Muscle layer of duodenum (tissue), 2 donors: Measurements from ENCODE around the gene CDC42BPA.

Experiments used
- H3K27ac ChIP-seq: one replicate; pipeline ENCODE4 v1.7.0; 2013; ENCODE audit warnings: mild to moderate bottlenecking, low read length
- H3K27me3 ChIP-seq: one replicate; pipeline ENCODE4 v1.7.0; 2013; ENCODE audit warnings: low read depth, mild to moderate bottlenecking, control low read depth, low read length
- H3K36me3 ChIP-seq, 2 donors: one replicate each; pipeline ENCODE4 v1.7.0; 2013; ENCODE audit warnings: low read length in 2 of 2, control low read depth in 1 of 2, mild to moderate bottlenecking in 1 of 2; ENCODE audit not compliant: insufficient read depth in 2 of 2, control insufficient read depth in 1 of 2
- H3K4me1 ChIP-seq, 2 donors: one replicate each; pipeline ENCODE4 v1.7.0; 2013; ENCODE audit warnings: low read length in 2 of 2, mild to moderate bottlenecking in 2 of 2, control low read depth in 1 of 2, moderate library complexity in 1 of 2; ENCODE audit not compliant: insufficient read depth in 2 of 2, control insufficient read depth in 1 of 2
- H3K4me3 ChIP-seq, 2 donors: one replicate each; pipeline ENCODE4 v1.7.0; 2013; ENCODE audit warnings: low read length in 2 of 2, low read depth in 1 of 2, mild to moderate bottlenecking in 1 of 2
- H3K9me3 ChIP-seq, 2 donors: one replicate each; pipeline ENCODE4 v1.7.0; 2013; ENCODE audit warnings: low read length in 2 of 2, control low read depth in 1 of 2, mild to moderate bottlenecking in 1 of 2; ENCODE audit not compliant: control insufficient read depth in 1 of 2
- donor health status: healthy.

Gene CDC42BPA

DNA sequence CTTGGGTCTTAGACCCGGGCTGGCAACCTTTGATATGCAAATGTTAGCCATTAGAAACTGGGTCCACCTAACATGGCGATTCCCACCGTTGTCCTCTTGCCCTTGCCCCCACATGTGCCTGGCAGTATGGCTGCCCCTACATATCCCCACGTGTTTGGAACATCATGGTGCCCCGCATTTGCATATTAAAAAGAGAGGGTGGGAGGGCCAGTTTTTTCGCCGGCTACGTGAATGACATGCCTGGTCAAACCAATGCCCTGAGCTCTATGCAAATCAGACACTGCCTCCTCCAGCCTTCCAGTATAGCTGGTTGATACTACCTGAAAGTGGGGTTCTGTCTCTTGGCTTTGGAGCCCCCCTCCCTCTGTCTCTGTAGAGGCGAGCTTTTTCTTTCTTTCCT lies 133.0 kb downstream of the CDC42BPA start:
- Histone ChIP-seq H3K27me3 (no peaks in the 10 kb centered on the region), H3K9me3 (no peaks in the 10 kb centered on the region), H3K4me3 (no peak overlapping the region), H3K27ac (no peak overlapping the region), H3K4me1 (no peaks in the 10 kb centered on the region), H3K36me3 (peaks cover 0 to 7% of the 10 kb centered on the region in 2 donors)

DNA sequence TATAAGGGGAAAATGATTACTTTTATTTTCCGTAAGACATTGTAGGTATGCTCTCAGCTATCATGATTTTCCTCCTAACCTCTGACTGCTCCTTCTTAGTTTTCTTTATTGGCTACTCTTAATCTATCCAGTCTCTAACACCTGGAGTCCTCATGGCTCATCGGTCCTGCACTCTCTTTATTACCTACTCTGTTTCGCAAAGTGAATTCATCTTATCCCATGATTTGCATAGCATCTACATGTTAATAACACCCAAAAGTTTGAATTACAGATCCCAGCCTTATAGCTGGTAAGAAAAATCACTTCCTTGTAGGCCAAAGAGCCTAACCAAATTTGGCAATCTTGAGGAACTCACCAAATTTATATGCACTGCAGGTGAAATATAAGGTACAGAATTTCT lies 136.3 kb downstream of the CDC42BPA start:
- H3K36me3 ChIP-seq = peaks cover 0 to 7% of the 10 kb centered on the region in 2 donors
- no peaks in the 10 kb centered on the region for H3K4me1 ChIP-seq
- no peak overlapping the region for H3K27ac ChIP-seq
- no peaks in the 10 kb centered on the region for H3K27me3 ChIP-seq
- no peak overlapping the region for H3K4me3 ChIP-seq
- H3K9me3 ChIP-seq = no peaks in the 10 kb centered on the region

DNA sequence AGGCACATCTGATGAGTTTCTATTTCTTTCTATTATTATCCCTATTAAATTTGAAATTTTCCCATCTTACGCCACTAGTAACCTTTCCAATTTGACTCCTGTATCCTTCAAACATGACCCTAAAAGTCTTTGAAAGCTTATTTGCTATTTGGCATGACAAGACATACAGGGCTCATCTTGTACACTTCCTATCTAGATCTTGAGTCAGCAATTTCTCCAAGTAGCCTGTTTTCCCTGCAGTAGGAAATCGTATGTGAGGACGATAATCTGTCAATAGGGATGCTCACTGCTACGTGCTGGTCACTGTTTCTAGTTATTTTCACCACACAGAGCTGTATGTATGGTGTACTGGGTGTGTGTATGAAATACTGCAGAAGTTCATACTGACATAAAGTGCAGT lies 142.7 kb downstream of the CDC42BPA start:
- no peaks in the 10 kb centered on the region for H3K36me3 ChIP-seq

DNA sequence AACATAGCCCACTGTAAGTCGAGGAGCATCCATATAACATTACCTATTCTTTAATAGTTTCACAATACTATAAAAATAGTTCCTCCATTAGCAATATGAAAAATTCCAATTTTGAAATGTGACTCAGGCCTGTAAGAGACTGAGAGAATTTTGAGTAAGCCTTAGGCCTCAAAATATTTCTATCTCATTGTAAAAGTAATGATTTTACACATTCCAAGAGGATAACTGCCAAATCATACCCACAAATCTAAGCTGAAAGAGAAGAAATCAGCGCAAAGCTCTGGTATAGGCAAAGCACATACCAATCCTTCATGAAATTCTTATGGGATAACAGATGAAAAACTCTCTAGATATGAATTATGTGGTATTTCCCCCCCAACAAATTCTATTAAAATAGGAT lies 144.1 kb downstream of the CDC42BPA start:
- H3K27me3 ChIP-seq = no peaks in the 10 kb centered on the region
- H3K9me3 ChIP-seq = no peaks in the 10 kb centered on the region
- no peak overlapping the region for H3K4me3 ChIP-seq

More for the DNA sequence above, 142.7 kb downstream of the CDC42BPA start:
- H3K27me3 ChIP-seq = no peaks in the 10 kb centered on the region
- H3K9me3 ChIP-seq = no peaks in the 10 kb centered on the region
- no peak overlapping the region for H3K27ac ChIP-seq
- H3K4me1 ChIP-seq = no peaks in the 10 kb centered on the region
- no peak overlapping the region for H3K4me3 ChIP-seq

DNA sequence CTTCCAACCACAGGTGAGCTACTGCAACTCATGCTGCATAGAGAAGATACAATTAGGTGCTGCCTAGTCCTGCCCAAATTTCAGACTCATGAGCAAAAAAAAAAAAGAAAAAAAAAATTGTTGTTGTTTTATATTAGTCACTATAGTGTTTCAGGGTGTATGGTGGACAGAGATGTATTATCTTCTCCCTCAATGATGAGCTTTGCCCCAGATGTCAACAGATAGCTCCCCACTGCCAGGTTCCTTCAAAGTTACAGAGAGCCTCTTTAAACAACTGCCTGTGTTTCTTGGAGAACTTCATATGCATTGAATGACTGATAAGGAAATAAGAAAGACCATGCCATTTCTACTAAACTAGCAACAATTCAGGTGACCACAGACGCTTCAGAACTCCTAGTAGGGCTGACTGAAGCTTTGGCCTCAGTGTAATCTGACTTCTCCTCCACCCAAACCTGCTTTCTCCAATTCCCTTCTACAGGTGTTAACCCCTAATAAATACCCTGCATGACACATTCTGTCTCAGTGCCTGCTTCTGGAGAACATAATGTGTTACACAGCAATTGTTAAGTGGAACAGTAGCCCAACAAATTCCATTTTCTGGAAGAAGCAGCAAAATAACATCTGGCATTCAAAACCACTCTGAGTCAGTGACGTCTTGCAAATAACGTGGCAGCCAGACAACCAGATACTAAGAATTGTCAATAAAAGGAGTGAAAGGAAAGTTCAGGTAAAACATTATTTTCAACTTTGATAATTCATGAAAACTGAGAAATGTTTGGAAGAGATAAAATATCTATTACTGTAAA lies 147.7 kb downstream of the CDC42BPA start:
- no peak overlapping the region for H3K27ac ChIP-seq
- no peak overlapping the region for H3K4me3 ChIP-seq
- H3K27me3 ChIP-seq = no peaks in the 10 kb centered on the region
- no peaks in the 10 kb centered on the region for H3K36me3 ChIP-seq
- peaks cover 0 to 10% of the 10 kb centered on the region in 2 donors for H3K4me1 ChIP-seq
- no peaks in the 10 kb centered on the region for H3K9me3 ChIP-seq

More for the DNA sequence above, 144.1 kb downstream of the CDC42BPA start:
- Histone ChIP-seq H3K4me1 (no peaks in the 10 kb centered on the region), H3K36me3 (no peaks in the 10 kb centered on the region), H3K27ac (no peak overlapping the region)

DNA sequence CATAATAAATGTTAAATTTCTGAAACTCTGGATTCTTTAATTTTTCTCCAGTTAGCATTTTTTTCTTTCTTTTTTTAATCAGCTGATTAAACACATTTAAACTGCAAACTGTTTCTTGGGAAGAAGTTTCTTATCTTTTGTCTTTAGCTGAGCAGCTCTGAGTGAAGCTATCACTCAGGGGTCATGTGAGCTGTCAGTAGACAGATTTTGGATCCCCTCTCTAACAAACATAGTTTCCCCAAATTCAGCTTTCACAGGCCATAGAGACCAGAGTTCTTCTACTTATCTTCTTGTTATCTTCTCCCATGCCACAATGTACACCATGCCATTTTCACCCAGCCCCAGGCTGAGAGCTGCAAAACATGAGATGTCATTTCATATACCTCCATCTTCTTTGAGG lies 148.9 kb downstream of the CDC42BPA start:
- no peak overlapping the region for H3K27ac ChIP-seq
- peaks cover 0 to 10% of the 10 kb centered on the region in 2 donors for H3K4me1 ChIP-seq
- H3K4me3 ChIP-seq = no peak overlapping the region
- H3K36me3 ChIP-seq = no peaks in the 10 kb centered on the region
- no peaks in the 10 kb centered on the region for H3K9me3 ChIP-seq
- no peaks in the 10 kb centered on the region for H3K27me3 ChIP-seq

DNA sequence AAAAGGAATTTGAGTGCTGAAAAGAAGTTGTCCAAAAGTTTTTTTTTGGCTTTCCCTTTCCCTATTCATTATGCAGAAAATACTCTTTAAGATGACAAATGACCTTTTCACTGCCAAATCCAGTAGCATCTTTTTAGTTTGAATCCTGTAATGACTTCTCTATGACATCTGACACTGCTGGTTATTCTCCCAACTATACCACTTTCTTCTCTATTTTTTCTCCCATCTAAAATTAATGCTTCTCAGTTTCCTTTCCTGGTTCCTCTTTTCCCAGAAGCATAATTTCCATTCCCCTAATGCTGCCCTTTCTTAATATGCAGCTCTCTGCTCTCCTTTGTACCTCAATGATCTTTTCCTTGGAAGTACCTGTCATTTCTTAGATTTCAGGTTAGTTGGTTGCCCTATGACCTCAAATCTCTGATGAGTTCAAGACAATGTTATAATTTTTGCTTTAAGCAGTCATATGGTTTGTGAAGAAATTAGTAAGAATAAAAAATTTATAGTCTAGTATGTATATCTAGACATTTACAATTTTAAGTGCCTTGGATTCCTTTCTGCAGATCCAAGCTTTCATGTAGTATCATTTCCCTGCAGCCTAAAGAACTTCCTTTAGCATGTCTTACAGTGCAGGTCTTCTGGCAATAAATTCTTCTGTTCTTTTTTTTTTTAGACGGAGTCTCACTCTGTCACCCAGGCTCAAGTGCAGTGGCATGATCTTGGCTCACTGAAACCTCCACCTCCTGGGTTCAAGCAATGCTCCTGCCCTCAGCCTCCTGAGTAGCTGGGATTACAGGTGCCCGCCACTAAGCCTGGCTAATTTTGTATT lies 150.8 kb downstream of the CDC42BPA start:
- peaks cover 0 to 10% of the 10 kb centered on the region in 2 donors for H3K4me1 ChIP-seq
- H3K36me3 ChIP-seq = no peaks in the 10 kb centered on the region
- H3K9me3 ChIP-seq = no peaks in the 10 kb centered on the region
- no peak overlapping the region for H3K4me3 ChIP-seq
- no peak overlapping the region for H3K27ac ChIP-seq
- no peaks in the 10 kb centered on the region for H3K27me3 ChIP-seq

DNA sequence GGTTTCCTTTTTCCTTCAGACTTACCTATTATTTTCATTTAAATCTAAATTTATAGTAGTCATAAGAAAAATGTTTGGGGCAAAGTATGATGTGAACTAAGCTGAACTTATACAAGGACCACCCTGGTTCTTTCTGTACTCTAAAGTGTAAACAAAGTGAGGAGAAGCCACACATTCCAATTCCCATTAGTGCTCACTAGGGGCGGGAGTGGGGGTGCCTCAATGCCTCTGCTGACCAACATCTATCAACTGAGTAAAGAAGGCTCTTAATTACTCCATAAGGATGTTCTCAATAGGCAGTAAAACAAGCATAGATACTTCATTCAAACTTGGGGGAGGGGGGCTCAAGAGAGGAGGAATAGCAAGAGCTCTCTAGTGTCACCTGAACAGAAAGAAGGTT lies 151.7 kb downstream of the CDC42BPA start:
- H3K9me3 ChIP-seq = no peaks in the 10 kb centered on the region
- no peak overlapping the region for H3K27ac ChIP-seq
- no peaks in the 10 kb centered on the region for H3K27me3 ChIP-seq
- no peak overlapping the region for H3K4me3 ChIP-seq
- H3K36me3 ChIP-seq = no peaks in the 10 kb centered on the region
- H3K4me1 ChIP-seq = peaks cover 0 to 10% of the 10 kb centered on the region in 2 donors

DNA sequence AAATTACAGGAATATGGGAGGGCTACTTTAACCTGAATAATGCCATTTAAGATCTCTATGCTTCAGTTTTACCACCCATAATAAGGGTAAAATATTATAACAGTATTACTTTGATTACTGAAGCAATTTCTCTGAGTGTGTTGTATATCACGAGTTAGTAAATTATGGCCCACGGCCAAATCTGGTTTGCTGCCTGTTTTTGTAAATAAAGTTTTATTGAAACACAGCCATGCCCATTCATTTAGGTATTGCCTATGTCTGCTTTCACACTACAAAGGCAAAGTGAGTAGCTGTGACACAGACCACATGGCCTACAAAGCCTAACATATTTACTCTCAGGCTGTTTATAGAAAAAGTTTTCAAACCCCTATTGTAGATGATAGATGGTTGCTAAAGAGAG lies 156.8 kb downstream of the CDC42BPA start:
- Histone ChIP-seq H3K27ac (no peak overlapping the region), H3K4me3 (no peak overlapping the region), H3K27me3 (no peaks in the 10 kb centered on the region), H3K4me1 (peaks cover 0 to under 1% of the 10 kb centered on the region in 2 donors), H3K9me3 (no peaks in the 10 kb centered on the region), H3K36me3 (peaks cover 4 to 6% of the 10 kb centered on the region in 2 donors)

DNA sequence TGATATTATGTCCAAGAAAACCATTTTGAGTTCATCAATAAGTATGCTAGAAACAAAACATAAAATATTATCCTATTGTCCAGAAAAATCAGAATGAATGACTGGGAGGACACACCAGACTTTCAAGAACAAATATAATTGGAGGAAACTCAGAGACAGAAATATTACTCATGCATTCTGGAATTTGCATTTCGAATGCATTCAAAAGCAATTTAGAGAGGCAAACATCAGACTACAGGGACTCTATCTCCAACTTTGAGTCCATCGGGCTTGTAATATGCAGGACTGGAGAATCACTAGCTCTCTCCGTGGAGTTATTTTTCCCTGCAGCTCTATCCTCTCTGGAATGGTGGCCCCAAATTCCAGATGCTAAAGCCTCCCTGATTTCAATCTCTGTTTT lies 161.8 kb downstream of the CDC42BPA start:
- Histone ChIP-seq H3K36me3 (peaks cover 4 to 6% of the 10 kb centered on the region in 2 donors), H3K4me3 (no peak overlapping the region), H3K27ac (no peak overlapping the region), H3K4me1 (peaks cover 0 to 3% of the 10 kb centered on the region in 2 donors), H3K9me3 (no peaks in the 10 kb centered on the region), H3K27me3 (no peaks in the 10 kb centered on the region)

DNA sequence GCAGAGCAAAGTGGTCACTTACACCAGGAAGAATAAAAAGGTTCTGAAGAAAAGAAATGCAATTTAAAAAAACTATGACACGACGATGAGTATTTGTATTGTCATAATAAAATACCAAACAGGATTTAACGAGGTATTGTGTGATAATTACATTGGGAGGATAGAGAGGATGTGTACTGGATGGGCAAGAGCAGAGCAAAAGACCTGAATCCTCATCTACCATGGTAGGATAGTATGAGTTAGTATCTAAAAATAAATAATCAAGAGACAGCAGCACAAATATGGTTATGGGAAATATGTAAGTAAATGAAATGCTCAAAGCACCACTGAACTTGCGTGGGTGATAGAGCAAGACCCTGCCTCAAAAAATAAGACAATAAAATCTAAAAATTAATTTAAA lies 162.6 kb downstream of the CDC42BPA start:
- Histone ChIP-seq H3K27me3 (no peaks in the 10 kb centered on the region), H3K4me3 (no peak overlapping the region), H3K9me3 (no peaks in the 10 kb centered on the region), H3K36me3 (peaks cover 4 to 6% of the 10 kb centered on the region in 2 donors), H3K4me1 (peaks cover 0 to 3% of the 10 kb centered on the region in 2 donors), H3K27ac (no peak overlapping the region)
